ENCODE data around the gene IDH3A.

Gene IDH3A

GRCh38 chr15:78103406-78104118 lies 45.6 kb upstream of the IDH3A start:
- Histone ChIP-seq H3K36me3 (no peaks in the 10 kb centered on the region), H3K27me3 (no peaks in the 10 kb centered on the region), H3K4me3 (ENCODE audit: low read depth, low read length) (no peak overlapping the region), H3K4me1 (no peaks in the 10 kb centered on the region), H3K9me3 (no peaks in the 10 kb centered on the region)
- no peak for DNase-seq
- no peak for TF ChIP-seq CTCF (IDR thresholded peaks at IDR 0.05; ENCODE audit: low read depth, low read length)

GRCh38 chr15:78104119-78104479 lies 45.1 kb upstream of the IDH3A start:
- Histone ChIP-seq H3K4me3 (ENCODE audit: low read depth, low read length) (no peak overlapping the region), H3K36me3 (no peaks in the 10 kb centered on the region), H3K4me1 (no peaks in the 10 kb centered on the region), H3K27me3 (no peaks in the 10 kb centered on the region), H3K9me3 (no peaks in the 10 kb centered on the region)
- DNase-seq: no peak
- TF ChIP-seq CTCF (IDR thresholded peaks at IDR 0.05; ENCODE audit: low read depth, low read length): no peak

- Histone ChIP-seq H3K27me3 (no peaks in the 10 kb centered on the region), H3K4me1 (no peaks in the 10 kb centered on the region), H3K4me3 (ENCODE audit: low read depth, low read length) (no peak overlapping the region), H3K9me3 (no peaks in the 10 kb centered on the region), H3K36me3 (no peaks in the 10 kb centered on the region)
- TF ChIP-seq CTCF (IDR thresholded peaks at IDR 0.05; ENCODE audit: low read depth, low read length): no peak
- no peak for DNase-seq
These were observed 44.3 kb upstream of the IDH3A start for GRCh38 chr15:78104566-78105475.

- H3K4me3 ChIP-seq (ENCODE audit: low read depth, low read length): no peak overlapping the region
- H3K4me1 ChIP-seq: no peaks in the 10 kb centered on the region
- no peaks in the 10 kb centered on the region for H3K27me3 ChIP-seq
- H3K9me3 ChIP-seq: no peaks in the 10 kb centered on the region
- DNase-seq: no peak
- no peak for TF ChIP-seq CTCF (IDR thresholded peaks at IDR 0.05; ENCODE audit: low read depth, low read length)
- no peaks in the 10 kb centered on the region for H3K36me3 ChIP-seq
These were observed 43.5 kb upstream of the IDH3A start for GRCh38 chr15:78105476-78106241.

- no peak for DNase-seq
- Histone ChIP-seq H3K36me3 (no peaks in the 10 kb centered on the region), H3K4me1 (no peaks in the 10 kb centered on the region), H3K9me3 (no peaks in the 10 kb centered on the region), H3K27me3 (no peaks in the 10 kb centered on the region), H3K4me3 (ENCODE audit: low read depth, low read length) (no peak overlapping the region)
- no peak for TF ChIP-seq CTCF (IDR thresholded peaks at IDR 0.05; ENCODE audit: low read depth, low read length)
These were observed 41.7 kb upstream of the IDH3A start for GRCh38 chr15:78107471-78107870.
